Dermis blood vessel endothelial cell (primary cell): ENCODE measurements around the gene ADGRA1. TPM values are rescaled to one million over a fixed set of nuclear protein-coding genes. Genes with fewer than 3 reads are reported as not detected.

Experiments
- DNase-seq: peaks from one replicate; pipeline ENCODE4 v3.0.0; 2010
- total RNA-seq: library from RNA; depleted of rRNA; stranded (reverse); fragments of >200 nt; gene quantifications from 2 replicates; pipeline ENCODE4 v1.2.3, GENCODE V29; 2014

Gene ADGRA1
- total RNA-seq, 1 donor from 2014 or later = not detected

- DNase-seq = no peak
These were observed 66.7 kb downstream of the ADGRA1 start for GRCh38 chr10:133154411-133154810.

DNA sequence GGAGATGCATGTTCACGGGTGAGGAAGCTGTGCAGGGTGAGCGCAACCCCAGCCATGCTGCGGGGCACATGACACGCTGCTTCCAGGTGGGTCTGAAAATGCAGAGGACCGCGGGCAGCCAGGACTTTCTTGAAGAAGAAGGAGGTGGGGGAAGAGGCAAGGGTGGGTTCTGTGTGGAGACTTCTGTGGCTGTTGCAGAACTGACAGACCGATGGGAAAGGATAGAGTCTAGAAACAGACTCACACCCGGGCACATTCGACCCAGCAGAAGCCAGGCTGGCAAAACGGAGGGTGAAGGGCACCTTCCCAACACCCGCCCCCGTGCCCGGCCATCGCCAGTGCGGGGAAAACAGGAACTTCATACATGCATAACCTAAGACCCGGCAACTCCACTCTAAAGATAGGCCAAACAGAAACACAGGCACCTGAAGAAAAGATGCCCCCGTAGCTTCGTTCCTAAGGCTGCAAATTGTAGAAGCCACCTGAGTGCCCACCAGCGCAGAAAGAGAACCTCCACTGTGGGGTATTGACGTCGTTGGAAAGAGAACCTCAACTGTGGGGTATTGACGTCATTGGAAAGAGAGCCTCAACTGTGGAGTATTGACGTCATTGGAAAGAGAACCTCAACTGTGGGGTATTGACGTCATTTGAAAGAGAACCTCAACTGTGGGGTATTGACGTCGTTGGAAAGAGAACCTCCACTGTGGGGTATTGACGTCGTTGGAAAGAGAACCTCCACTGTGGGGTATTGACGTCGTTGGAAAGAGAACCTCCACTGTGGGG is 67.5 kb downstream of the ADGRA1 start:
- DNase-seq = no peak

DNA sequence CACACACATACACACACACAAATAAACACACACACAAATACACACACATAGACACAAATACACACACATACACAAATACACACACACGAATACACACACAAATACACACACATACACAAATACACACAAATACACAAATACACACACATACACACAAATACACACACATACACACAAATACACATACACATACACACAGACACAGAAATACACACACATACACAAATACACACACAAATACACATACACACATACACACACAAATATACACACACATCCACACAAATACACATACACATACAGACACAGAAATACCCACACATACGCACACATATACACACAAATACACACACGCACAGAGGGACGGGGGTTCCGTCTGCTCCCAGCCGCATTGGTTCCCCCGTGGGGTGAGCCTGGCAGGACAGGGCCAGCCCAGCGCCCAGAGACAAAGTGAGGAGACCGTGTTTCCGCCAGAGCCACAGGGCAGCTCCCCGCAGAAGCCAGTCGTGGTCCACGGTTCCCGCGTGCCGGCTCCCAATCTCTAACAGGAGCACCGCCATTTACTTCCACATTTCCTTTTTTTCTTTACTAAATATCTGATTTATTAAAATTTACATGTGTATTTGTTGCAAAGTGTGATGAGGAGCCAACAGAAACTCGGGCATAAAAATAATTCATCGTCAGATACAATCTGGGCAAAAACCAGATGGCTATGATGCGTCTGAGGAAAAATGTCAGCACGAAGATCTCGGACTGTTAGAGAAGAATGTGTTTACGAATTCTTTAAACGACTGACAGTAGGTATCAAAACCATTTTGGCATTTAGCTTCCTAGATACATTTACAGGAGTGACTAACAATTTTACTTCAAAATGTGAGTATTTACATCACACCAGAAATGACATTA is 69.2 kb downstream of the ADGRA1 start:
- DNase-seq = no peak

DNA sequence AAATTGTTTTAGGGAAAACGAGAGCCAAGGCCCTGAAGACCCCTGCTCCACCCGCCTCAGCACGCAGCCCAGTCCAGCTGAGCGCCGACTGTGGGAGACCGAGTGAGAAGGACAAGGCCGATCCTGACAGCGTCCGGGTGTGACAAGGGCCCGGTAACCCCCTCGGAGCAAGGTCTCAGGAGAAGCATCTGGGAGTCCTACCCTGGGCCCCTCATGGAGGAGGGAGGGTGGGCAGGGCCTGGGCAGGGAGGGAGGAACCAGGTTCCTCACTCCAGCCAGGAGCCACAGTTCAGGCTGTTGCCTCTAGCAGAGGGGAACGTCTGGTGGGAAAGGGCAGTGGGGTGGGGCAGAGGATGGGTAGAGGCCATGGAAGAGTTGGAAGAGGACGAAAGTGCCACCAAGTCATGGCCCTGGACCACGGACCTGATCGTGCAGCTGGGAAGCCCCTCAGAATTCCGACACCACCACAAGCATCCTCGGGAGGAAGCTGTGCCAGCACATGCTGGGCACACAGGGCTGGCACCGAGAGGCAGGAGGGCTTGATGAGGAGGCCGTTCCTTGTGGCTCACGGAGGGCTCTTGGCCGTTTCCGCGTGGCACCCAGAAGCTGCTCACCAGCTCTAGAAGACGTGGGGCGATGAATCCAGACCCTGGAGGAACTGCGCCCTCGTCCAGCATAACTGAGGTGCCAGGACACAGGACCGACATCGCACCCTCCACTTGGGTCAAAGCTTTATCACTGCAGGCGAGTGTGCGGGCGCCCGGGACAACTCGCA is 70.1 kb downstream of the ADGRA1 start:
- DNase-seq = no peak

DNA sequence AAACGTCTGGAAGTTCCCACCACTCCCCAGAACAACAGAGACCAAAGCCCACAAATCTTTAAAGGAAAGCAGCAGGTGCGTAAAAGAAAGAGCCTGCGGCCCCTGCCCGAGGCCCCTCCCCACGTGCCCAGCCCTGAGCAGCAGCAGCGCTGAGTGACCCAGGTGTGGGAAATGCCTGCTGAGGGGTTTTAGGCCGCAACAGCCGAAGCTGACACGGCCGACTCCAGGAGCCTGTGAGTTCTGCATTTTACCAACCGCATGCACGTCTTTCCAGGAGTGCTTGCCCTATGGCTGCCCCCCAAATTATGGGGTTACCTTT is 70.7 kb downstream of the ADGRA1 start:
- DNase-seq = no peak

- DNase-seq = no peak
These were observed 71.3 kb downstream of the ADGRA1 start for GRCh38 chr10:133158756-133159610.

DNA sequence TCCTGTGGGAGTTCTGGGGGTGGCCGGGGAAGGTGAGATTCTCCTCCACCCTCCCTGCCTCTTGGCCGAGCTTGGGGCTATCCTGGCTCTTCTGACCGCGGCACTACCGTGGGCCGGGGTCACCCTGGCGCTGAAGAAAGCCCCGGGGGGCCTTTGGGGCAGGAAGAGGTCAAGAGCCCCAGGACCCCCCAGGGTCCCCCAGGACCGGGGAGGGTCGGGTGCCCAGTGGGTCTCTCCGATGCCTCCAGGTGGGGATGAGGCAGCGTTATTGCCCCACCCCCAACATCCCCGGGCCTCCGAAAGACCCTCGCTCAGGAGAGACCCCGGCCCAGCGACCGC is 71.9 kb downstream of the ADGRA1 start:
- DNase-seq = no peak

DNA sequence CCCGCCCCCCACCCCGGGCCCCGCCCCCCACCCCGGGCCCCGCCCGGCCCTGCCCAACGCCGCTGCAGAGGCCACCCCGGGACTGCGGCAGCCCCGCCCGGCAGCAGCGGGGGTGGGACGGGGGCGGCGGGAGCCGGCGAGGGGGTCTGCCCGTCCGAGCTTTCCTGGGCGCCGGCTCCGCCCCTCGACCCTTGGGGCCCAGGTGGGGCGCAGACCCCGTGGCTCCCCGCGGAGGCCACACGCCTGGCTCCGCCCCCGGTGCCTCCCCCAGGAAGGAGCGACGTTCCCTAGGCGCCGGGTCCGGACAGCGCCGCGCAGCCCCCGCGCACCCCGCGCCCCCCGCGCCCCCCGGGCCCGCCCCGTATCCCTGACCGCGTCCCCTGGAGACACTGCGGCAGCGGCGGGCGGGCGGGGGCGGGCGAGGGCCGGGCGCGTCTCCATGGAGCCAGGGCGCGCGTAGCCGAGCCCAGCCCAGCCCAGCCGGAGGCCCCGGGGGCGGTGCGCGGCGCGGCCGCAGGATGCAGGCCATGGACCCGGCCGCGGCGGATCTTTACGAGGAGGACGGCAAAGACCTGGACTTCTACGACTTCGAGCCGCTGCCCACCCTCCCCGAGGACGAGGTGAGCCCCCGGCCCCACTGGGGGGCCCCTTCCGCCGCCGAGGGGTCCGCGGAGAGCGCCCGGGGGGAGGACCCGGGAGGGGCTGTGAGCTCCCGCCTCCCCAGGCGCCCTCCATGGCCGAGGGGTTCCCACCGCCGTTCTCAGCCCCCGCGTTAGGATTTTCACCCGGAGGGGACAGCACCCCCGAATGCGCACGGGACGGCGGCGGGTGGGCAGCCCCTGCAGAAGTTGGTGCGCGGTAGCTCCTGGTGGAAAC is 72.5 kb downstream of the ADGRA1 start, which contains the start of gene KNDC1:
Gene KNDC1 (plus strand): TSS at position 270 of the 876 bp plus-strand sequence. CDS start 249 bp downstream, at position 519.
- DNase-seq = peak; percentile 27

- DNase-seq = no peak
These were observed 73.2 kb downstream of the ADGRA1 start for GRCh38 chr10:133160826-133161471.

- no peak for DNase-seq
These were observed 73.9 kb downstream of the ADGRA1 start for GRCh38 chr10:133161486-133162109.

DNA sequence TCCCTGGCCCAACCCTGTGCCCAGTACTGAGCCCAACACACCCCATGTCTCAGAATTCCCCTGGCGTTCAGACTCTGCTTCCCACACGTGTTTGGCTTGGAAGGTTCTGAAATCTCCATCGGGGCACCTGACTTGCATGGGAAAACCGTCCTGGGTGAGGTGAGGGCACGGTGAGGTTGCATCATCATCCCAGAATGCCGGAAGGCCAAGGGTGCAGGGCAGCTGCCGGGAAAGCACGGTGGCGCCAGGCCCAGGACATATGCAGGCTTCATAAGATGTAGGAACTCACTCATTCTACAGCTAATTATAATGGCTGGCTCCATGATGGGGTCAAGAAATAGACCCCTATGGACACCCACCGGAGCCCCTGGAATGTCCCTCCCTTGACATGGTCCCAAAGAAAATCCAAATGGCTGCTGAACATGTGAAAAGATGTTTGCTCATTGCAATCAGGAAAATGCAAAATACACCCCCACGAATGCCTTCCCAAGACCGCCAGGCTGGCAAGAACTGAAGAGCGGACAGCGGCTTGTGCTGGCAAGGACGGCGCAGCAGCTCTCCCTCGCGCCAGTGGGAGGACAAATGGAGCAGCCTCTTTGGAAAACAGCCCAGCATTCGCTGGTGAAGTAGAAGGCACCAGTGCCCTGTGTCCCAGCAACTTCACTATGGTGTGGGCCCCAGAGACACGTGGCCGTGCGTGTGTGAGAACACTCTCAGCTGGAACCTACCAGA is 74.6 kb downstream of the ADGRA1 start:
- DNase-seq = no peak

- no peak for DNase-seq
These were observed 75.5 kb downstream of the ADGRA1 start for GRCh38 chr10:133162910-133163856.

GRCh38 chr10:133163889-133164815 is 76.4 kb downstream of the ADGRA1 start:
- no peak for DNase-seq

DNA sequence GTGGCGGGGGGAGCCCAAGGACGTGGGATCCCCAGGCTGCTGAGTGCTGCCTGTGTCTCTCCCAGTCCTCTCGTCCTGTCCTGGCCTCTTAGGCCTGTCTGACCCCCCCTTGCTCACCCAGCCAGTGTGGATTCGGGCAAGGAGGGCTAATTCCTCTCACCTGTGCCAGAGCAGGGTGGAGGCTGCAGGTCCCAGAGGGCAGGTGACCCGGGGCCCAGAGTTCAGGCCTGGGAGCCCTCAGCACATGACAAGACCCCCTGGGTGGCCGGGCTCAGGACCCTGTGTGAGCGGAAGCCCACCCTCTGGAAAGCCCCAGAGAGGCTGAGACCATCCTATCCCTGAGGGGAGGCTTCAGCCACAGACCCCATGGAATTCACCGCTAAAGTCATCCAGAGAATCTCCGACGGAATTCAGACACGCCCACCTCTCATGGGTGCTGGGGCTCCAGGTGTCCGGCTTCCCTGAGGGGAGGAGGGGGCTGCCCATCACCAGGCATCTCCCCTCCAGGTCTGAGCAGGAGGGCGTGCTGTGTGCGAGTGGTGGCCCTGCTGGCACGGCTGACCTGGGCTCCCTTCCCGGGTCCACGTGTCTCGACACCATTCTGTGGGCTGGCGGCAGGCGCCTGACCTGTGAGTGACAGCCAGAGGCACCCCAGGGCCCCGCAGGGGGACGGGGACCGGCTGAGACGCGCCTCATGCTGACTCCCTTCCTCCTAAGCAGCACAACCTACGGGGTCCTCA is 77.3 kb downstream of the ADGRA1 start:
- no peak for DNase-seq

- no peak for DNase-seq
These were observed 78.1 kb downstream of the ADGRA1 start for GRCh38 chr10:133165556-133166503.
